Suprapubic skin (tissue), 4 donors: ENCODE data around the gene PRKAG2. TPM values are rescaled to one million over a fixed set of nuclear protein-coding genes. Genes with fewer than 3 reads are reported as not detected.

Experiments used
- DNase-seq, 2 donors: peaks; one replicate each; pipeline ENCODE4 v3.0.0-alpha.2; 2019; ENCODE audit warnings: low spot score in 2 of 2
- H3K27ac ChIP-seq: fragments of 200-600 bp; sonication (generic); one replicate; pipeline ENCODE4 v1.5.1; 2019
- H3K27me3 ChIP-seq: fragments of 200-600 bp; sonication (generic); one replicate; pipeline ENCODE4 v1.5.1; 2019
- H3K36me3 ChIP-seq: fragments of 200-600 bp; sonication (generic); one replicate; pipeline ENCODE4 v1.5.1; 2019
- H3K4me1 ChIP-seq: fragments of 200-600 bp; sonication (generic); one replicate; pipeline ENCODE4 v1.5.1; 2019
- H3K4me3 ChIP-seq: fragments of 200-600 bp; sonication (generic); one replicate; pipeline ENCODE4 v1.5.1; 2019; ENCODE audit warnings: mild to moderate bottlenecking
- H3K9me3 ChIP-seq: fragments of 200-600 bp; sonication (generic); one replicate; pipeline ENCODE4 v1.5.1; 2019
- EP300 ChIP-seq: sonication (generic); formaldehyde crosslinking; IDR thresholded peaks from one replicate; pipeline ENCODE4 v1.6.1; 2017; ENCODE audit warnings: antibody characterized with exemption
- POLR2A ChIP-seq, 2 donors: fragments of 450-650 bp; IDR thresholded peaks; one replicate each; pipeline ENCODE4 v1.6.1; 2017; ENCODE audit warnings: antibody characterized with exemption in 2 of 2, mild to moderate bottlenecking in 2 of 2, moderate library complexity in 2 of 2
- POLR2AphosphoS5 ChIP-seq, 3 donors: sonication (generic); formaldehyde crosslinking; IDR thresholded peaks; one replicate each; pipeline ENCODE4 v1.6.1; 2017; ENCODE audit warnings: antibody characterized with exemption in 3 of 3
- WGBS: methylation state at CpG from one replicate; pipeline ENCODE4 v1.1.5; 2018; 5-methylcytosine and 5-hydroxymethylcytosine counted together
- total RNA-seq, 4 donors: library from RNA; depleted of rRNA; stranded (reverse); fragments of >200 nt; gene quantifications; one replicate each; pipeline ENCODE4 v1.1.0, GENCODE V29; 2016
- TF ChIP-seq, protein P1 (sequence below), 2 donors: fragments of 200-600 bp in 1 of 2; fragments of 450-650 bp in 1 of 2; sonication (generic) in 1 of 2; IDR thresholded peaks; one replicate each; pipeline ENCODE4 v1.5.1; 2016 to 2019; ENCODE audit warnings: antibody characterized with exemption in 2 of 2, mild to moderate bottlenecking in 1 of 2, moderate library complexity in 1 of 2

The PRKAG2 gene
- total RNA-seq, 4 donors from 2014 or later = 16.5 to 40.0 (median 17.3) TPM

DNA sequence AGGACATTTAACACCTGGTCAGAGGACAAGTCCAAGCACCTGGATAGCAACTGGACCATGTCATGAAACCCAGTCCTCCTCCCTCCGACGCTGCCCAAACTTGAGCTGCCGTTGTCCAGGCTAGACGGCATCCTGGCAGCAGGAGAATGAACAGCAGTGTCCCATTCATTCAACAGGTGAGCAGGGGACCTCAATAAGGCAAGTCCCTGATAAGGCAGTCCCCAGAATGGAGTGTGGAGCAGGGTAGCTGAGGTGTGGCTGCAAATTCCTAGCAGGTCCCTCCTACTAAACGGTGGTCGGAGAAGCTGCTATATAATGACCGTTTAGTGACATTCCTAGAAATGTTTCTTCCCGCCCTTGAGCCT lies 169.8 kb downstream of the PRKAG2 start:
- no peak overlapping the region for H3K27ac ChIP-seq
- no peaks in the 10 kb centered on the region for H3K27me3 ChIP-seq
- WGBS = 86% methylated on average over 4 of the region's 8 CpGs
- H3K4me3 ChIP-seq = no peak overlapping the region
- DNase-seq = no peak
- no peak for TF ChIP-seq EP300
- TF ChIP-seq, protein P1, sequence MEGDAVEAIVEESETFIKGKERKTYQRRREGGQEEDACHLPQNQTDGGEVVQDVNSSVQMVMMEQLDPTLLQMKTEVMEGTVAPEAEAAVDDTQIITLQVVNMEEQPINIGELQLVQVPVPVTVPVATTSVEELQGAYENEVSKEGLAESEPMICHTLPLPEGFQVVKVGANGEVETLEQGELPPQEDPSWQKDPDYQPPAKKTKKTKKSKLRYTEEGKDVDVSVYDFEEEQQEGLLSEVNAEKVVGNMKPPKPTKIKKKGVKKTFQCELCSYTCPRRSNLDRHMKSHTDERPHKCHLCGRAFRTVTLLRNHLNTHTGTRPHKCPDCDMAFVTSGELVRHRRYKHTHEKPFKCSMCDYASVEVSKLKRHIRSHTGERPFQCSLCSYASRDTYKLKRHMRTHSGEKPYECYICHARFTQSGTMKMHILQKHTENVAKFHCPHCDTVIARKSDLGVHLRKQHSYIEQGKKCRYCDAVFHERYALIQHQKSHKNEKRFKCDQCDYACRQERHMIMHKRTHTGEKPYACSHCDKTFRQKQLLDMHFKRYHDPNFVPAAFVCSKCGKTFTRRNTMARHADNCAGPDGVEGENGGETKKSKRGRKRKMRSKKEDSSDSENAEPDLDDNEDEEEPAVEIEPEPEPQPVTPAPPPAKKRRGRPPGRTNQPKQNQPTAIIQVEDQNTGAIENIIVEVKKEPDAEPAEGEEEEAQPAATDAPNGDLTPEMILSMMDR (IDR thresholded peaks at IDR 0.05) = no peak
- TF ChIP-seq POLR2AphosphoS5 (IDR thresholded peaks at IDR 0.05) = no peak
- no peak for TF ChIP-seq POLR2A (IDR thresholded peaks at IDR 0.05)
- H3K9me3 ChIP-seq = no peaks in the 10 kb centered on the region
- no peaks in the 10 kb centered on the region for H3K36me3 ChIP-seq
- H3K4me1 ChIP-seq = peaks cover 16% of the 10 kb centered on the region

DNA sequence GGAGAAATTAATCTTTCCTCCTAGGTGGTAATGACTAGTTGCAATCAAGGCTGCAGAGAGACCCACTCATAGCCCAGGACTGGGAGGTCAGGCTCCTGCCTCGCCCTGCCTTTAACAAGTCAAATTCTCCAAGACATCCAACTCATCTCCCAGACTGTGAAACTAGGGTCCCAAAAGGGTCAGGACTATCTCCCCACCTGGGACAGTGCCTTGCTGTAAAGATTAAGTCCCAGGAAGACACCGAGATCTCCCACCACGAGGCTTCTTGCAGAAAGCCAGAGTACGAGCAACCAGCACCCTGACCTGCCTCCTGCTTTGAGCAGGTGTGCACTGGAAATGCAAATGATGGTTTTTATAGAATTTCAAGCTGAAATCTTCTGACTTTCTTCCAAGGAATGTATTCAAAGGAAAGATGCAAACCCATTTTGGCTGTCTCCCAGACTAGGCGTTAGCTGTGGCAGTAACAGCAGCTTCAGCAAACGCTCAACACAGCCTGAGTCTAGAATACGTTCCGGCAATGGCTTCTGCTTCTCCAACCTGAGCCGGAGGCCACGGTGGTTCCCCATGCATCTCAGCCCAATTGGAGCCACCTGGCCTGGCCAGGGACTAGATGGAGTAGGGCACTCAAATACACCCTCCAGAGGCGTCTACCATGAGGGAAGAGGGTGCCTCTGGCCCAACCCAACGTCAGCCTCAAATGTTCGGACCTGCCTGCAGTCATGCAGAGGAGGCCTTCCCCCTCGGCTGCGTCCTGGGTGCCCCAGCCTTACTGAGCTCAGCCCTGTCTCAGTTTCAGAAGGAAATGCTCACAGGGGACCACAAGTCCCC lies 170.4 kb downstream of the PRKAG2 start:
- H3K27ac ChIP-seq = no peak overlapping the region

DNA sequence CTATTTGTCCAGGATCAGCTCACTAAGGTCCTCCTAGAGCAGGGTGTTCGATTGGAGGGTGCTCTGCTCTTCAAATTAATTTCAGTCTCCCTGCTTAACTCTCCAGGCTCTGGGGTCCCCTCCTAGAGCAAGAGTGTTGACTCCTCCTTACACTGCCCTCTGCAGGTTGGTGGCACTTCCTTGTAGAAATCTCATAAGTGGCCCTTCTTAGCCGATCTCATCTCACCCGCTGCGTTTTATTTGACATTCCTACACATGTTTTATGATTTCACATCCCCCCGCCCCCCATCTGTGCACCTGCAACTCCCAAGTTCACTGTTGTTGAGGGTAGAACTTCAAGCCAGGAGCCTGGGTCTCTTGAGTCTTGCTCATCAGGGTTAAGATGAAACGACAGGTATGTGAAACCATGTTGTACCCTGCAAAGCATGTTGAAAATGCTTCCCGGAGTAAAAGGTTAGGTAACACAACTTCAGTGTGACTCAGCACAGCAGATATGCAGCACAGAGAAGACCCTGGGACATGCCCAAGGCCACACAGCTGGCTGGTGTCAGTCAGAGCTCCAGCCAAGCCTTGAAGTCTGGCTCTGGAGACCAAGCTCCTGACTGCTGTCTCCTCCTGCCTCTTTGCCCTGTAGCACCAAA lies 171.2 kb downstream of the PRKAG2 start:
- no peak for DNase-seq
- Histone ChIP-seq H3K9me3 (no peaks in the 10 kb centered on the region), H3K27ac (no peak overlapping the region), H3K4me1 (peaks cover 16% of the 10 kb centered on the region), H3K36me3 (no peaks in the 10 kb centered on the region), H3K4me3 (no peak overlapping the region), H3K27me3 (no peaks in the 10 kb centered on the region)
- no peak for TF ChIP-seq POLR2A (IDR thresholded peaks at IDR 0.05)
- TF ChIP-seq, protein P1 (IDR thresholded peaks at IDR 0.05) = peak in 1 of 2 donors; percentile 20
- WGBS = 25% methylated on average over 7 of the region's 7 CpGs

More for the DNA sequence above, 170.4 kb downstream of the PRKAG2 start:
- DNase-seq = no peak
- Histone ChIP-seq H3K36me3 (no peaks in the 10 kb centered on the region), H3K27me3 (no peaks in the 10 kb centered on the region), H3K9me3 (no peaks in the 10 kb centered on the region), H3K4me1 (peaks cover 16% of the 10 kb centered on the region), H3K4me3 (no peak overlapping the region)
- WGBS = 51% methylated on average over 13 of the region's 15 CpGs
- TF ChIP-seq POLR2A (IDR thresholded peaks at IDR 0.05) = no peak
- TF ChIP-seq, protein P1 (IDR thresholded peaks at IDR 0.05) = no peak
- no peak for TF ChIP-seq POLR2AphosphoS5 (IDR thresholded peaks at IDR 0.05)
- TF ChIP-seq EP300 = no peak

DNA sequence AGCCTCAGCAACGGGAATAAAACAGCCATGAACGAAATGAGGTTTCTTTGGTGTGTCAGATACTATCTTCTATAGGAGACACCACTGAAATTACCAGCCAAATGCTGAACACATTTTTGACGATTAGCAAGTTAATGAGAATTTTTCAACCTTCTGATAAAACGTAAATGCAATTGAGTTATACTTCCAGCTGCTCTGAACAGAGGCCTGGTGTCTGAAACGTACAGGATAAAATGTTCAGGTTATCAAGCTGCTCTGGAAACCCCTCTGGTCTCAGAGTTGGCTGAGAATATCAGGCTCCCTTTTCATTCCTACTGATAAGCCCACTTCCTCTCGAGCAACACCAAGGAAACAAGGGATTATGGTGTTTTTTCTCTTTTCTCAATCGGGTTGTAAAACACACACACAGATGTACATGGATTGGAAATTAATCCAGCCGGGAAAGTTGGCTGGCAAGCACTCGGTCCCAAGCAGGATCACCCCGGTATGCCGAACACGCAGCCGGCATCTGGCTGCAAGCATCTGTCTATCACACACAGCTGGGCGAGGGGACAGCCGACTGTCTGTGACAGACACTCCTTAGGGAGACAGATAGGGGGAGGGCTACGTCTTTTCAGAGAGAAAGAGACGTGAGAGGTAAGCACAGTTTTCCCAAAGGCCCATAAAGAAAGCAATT lies 171.8 kb downstream of the PRKAG2 start:
- no peak overlapping the region for H3K27ac ChIP-seq
- no peak for TF ChIP-seq POLR2AphosphoS5 (IDR thresholded peaks at IDR 0.05)
- no peak for TF ChIP-seq EP300
- no peak for TF ChIP-seq POLR2A (IDR thresholded peaks at IDR 0.05)
- TF ChIP-seq, protein P1 (IDR thresholded peaks at IDR 0.05) = no peak
- H3K36me3 ChIP-seq = no peaks in the 10 kb centered on the region
- peaks cover 16% of the 10 kb centered on the region for H3K4me1 ChIP-seq
- no peaks in the 10 kb centered on the region for H3K9me3 ChIP-seq
- H3K27me3 ChIP-seq = no peaks in the 10 kb centered on the region
- H3K4me3 ChIP-seq = no peak overlapping the region
- 78% methylated on average over 17 of the region's 17 CpGs for WGBS
- DNase-seq = no peak
